HS-5 (cell line): ENCODE measurements around the gene CCDC17.

Source experiments
- DNase-seq: peaks from one replicate; pipeline ENCODE4 v3.0.0-alpha.2; 2012; ENCODE audit warnings: low read depth

Gene CCDC17

GRCh38 chr1:45583666-45584350 is 40.0 kb downstream of the CCDC17 start, which contains the start of gene NASP:
TSS of gene NASP (plus strand) at chr1:45584041. CDS start at chr1:45584147, 106 bp downstream.
- no peak for DNase-seq

- peak; percentile 93 for DNase-seq
Measured at GRCh38 chr1:45583264-45583665, 40.6 kb downstream of the CCDC17 start.

- no peak for DNase-seq
Measured at GRCh38 chr1:45574105-45574626, 49.7 kb downstream of the CCDC17 start.

- no peak for DNase-seq
Measured at GRCh38 chr1:45573231-45573804, 50.5 kb downstream of the CCDC17 start.

- DNase-seq = no peak
Measured at GRCh38 chr1:45570631-45571030, 53.2 kb downstream of the CCDC17 start.
